GM12892 (cell line): Measurements from ENCODE around the gene NFYC.

Experiments
- POLR2A ChIP-seq: IDR thresholded peaks from 2 replicates; pipeline ENCODE4 v1.6.1; 2011; ENCODE audit warnings: low read depth, low read length, control low read depth
- POLR2AphosphoS5 ChIP-seq: IDR thresholded peaks from 2 replicates; pipeline ENCODE4 v1.6.1; 2011; ENCODE audit warnings: low read depth, low read length, control low read depth
- TAF1 ChIP-seq: IDR thresholded peaks from 2 replicates; pipeline ENCODE4 v1.6.1; 2011; ENCODE audit warnings: low read depth, mild to moderate bottlenecking, control low read depth, low read length, borderline replicate concordance

DNA sequence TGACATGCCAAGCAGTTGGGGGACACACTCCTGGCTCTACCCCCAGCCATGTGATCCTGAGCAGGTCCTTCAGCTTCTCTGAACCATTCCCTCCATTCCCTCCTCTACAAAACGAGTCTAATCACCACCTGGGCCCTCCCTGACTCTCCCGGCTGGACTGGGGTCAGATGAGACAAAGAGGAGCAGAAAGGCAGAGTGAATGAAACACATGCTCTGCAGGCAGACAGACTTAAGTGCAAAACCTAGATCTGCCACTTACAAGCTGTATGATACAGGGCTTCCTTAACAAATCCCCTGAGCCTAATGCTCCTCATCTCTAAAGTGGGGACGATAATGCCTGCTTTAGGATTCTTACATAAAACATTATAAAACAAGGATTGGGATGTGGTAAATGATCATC, 43.3 kb upstream of the NFYC start:
- TF ChIP-seq POLR2A (no peak), POLR2AphosphoS5 (no peak), TAF1 (no peak)
